ENCODE data around the gene PSRC1. TPM values are rescaled to one million over a fixed set of nuclear protein-coding genes. Genes with fewer than 3 reads are reported as not detected.

Gene PSRC1
- total and polyA plus RNA-seq, 2 experiments from 2014 or later = 15.3 to 15.6 TPM

GRCh38 chr1:109295712-109296415 lies 12.9 kb upstream of the PSRC1 start:
- no peaks in the 10 kb centered on the region for H4K20me1 ChIP-seq (ENCODE audit: insufficient read depth)
- H3K9me2 ChIP-seq (ENCODE audit: insufficient read depth) = no peaks in the 10 kb centered on the region
- H3K4me3 ChIP-seq = no peak overlapping the region
- H3K79me2 ChIP-seq (ENCODE audit: insufficient read depth) = no peaks in the 10 kb centered on the region
- no peak overlapping the region for H3K4me2 ChIP-seq (ENCODE audit: unreplicated experiment)
- no peak for TF ChIP-seq EZH2 (IDR thresholded peaks at IDR 0.05; ENCODE audit: insufficient read depth, poor library complexity, severe bottlenecking)
- no peak for TF ChIP-seq EZH2phosphoT487 (IDR thresholded peaks at IDR 0.05; ENCODE audit: insufficient read depth, low read depth)
- H3K9me3 ChIP-seq (ENCODE audit: low read depth) = no peaks in the 10 kb centered on the region
- peaks cover 29% of the 10 kb centered on the region for H3K4me1 ChIP-seq (ENCODE audit: insufficient read depth)
- peaks cover 22% of the 10 kb centered on the region for H3F3A ChIP-seq (ENCODE audit: insufficient read depth)
- H3K27ac ChIP-seq = no peak overlapping the region
- H3K9ac ChIP-seq = no peak overlapping the region
- in situ Hi-C loops (cut with MboI) = no loop called here
- no peak for DNase-seq
- H3K27me3 ChIP-seq (replicated peaks; ENCODE audit: insufficient read depth) = no peaks in the 10 kb centered on the region
- WGBS, 2 experiments (ENCODE audit: low coverage in 1 of 2, low lambda C conversion rate in 2 of 2, missing lambda C conversion rate in 2 of 2) = 75 to 76% methylated on average over 12 of the region's 12 CpGs
- H2AFZ ChIP-seq = no peak overlapping the region
- H3K36me3 ChIP-seq (ENCODE audit: low read depth) = no peaks in the 10 kb centered on the region

GRCh38 chr1:109294481-109294880 lies 11.5 kb upstream of the PSRC1 start:
- Histone ChIP-seq H3K36me3 (ENCODE audit: low read depth) (no peaks in the 10 kb centered on the region), H3K9ac (no peak overlapping the region), H3K79me2 (ENCODE audit: insufficient read depth) (no peaks in the 10 kb centered on the region), H3K27ac (no peak overlapping the region), H3K27me3 (replicated peaks; ENCODE audit: insufficient read depth) (no peaks in the 10 kb centered on the region), H4K20me1 (ENCODE audit: insufficient read depth) (no peaks in the 10 kb centered on the region), H2AFZ (no peak overlapping the region), H3K9me2 (ENCODE audit: insufficient read depth) (no peaks in the 10 kb centered on the region), H3F3A (ENCODE audit: insufficient read depth) (peaks cover 18% of the 10 kb centered on the region), H3K4me3 (no peak overlapping the region), H3K9me3 (ENCODE audit: low read depth) (no peaks in the 10 kb centered on the region), H3K4me2 (ENCODE audit: unreplicated experiment) (no peak overlapping the region), H3K4me1 (ENCODE audit: insufficient read depth) (peaks cover 25% of the 10 kb centered on the region)
- no peak for DNase-seq
- in situ Hi-C loops (cut with MboI) = no loop called here
- 73 to 80% methylated on average over 4 of the region's 4 CpGs for WGBS, 2 experiments (ENCODE audit: low coverage in 1 of 2, low lambda C conversion rate in 2 of 2, missing lambda C conversion rate in 2 of 2)
- no peak for TF ChIP-seq EZH2phosphoT487 (IDR thresholded peaks at IDR 0.05; ENCODE audit: insufficient read depth, low read depth)
- TF ChIP-seq EZH2 (IDR thresholded peaks at IDR 0.05; ENCODE audit: insufficient read depth, poor library complexity, severe bottlenecking) = no peak

- H3K27me3 ChIP-seq (replicated peaks; ENCODE audit: insufficient read depth) = no peaks in the 10 kb centered on the region
- no peak overlapping the region for H3K4me3 ChIP-seq
- TF ChIP-seq EZH2phosphoT487 (IDR thresholded peaks at IDR 0.05; ENCODE audit: insufficient read depth, low read depth) = no peak
- H3K9me3 ChIP-seq (ENCODE audit: low read depth) = no peaks in the 10 kb centered on the region
- H3K4me1 ChIP-seq (ENCODE audit: insufficient read depth) = peaks cover 10% of the 10 kb centered on the region
- no peak overlapping the region for H3K27ac ChIP-seq
- H2AFZ ChIP-seq = no peak overlapping the region
- H3K9me2 ChIP-seq (ENCODE audit: insufficient read depth) = no peaks in the 10 kb centered on the region
- in situ Hi-C loops (cut with MboI) = no loop called here
- no peak for DNase-seq
- H3K4me2 ChIP-seq (ENCODE audit: unreplicated experiment) = no peak overlapping the region
- H3K9ac ChIP-seq = no peak overlapping the region
- WGBS, 2 experiments (ENCODE audit: low coverage in 1 of 2, low lambda C conversion rate in 2 of 2, missing lambda C conversion rate in 2 of 2) = 88% methylated on average over 2 of the region's 2 CpGs
- H4K20me1 ChIP-seq (ENCODE audit: insufficient read depth) = no peaks in the 10 kb centered on the region
- peaks cover 4% of the 10 kb centered on the region for H3F3A ChIP-seq (ENCODE audit: insufficient read depth)
- H3K79me2 ChIP-seq (ENCODE audit: insufficient read depth) = no peaks in the 10 kb centered on the region
- H3K36me3 ChIP-seq (ENCODE audit: low read depth) = no peaks in the 10 kb centered on the region
Observed at GRCh38 chr1:109293026-109293425, 10.1 kb upstream of the PSRC1 start.

- Histone ChIP-seq H4K20me1 (ENCODE audit: insufficient read depth) (no peaks in the 10 kb centered on the region), H3K27ac (no peak overlapping the region), H3K9me2 (ENCODE audit: insufficient read depth) (no peaks in the 10 kb centered on the region), H3K4me3 (no peak overlapping the region), H2AFZ (no peak overlapping the region), H3K27me3 (replicated peaks; ENCODE audit: insufficient read depth) (no peaks in the 10 kb centered on the region), H3K9me3 (ENCODE audit: low read depth) (no peaks in the 10 kb centered on the region), H3K79me2 (ENCODE audit: insufficient read depth) (no peaks in the 10 kb centered on the region), H3K4me1 (ENCODE audit: insufficient read depth) (0 out of 2 replicates have a peak, but pooled peaks cover 7% of the 10 kb centered on the region), H3K36me3 (ENCODE audit: low read depth) (no peaks in the 10 kb centered on the region), H3K4me2 (ENCODE audit: unreplicated experiment) (no peak overlapping the region), H3K9ac (no peak overlapping the region), H3F3A (ENCODE audit: insufficient read depth) (no peaks in the 10 kb centered on the region)
- in situ Hi-C loops (cut with MboI) = no loop called here
- WGBS, 2 experiments (ENCODE audit: low coverage in 1 of 2, low lambda C conversion rate in 2 of 2, missing lambda C conversion rate in 2 of 2) = 65 to 76% methylated on average over 9 of the region's 9 CpGs
- TF ChIP-seq EZH2 (IDR thresholded peaks at IDR 0.05; ENCODE audit: insufficient read depth, poor library complexity, severe bottlenecking) (no peak), EZH2phosphoT487 (IDR thresholded peaks at IDR 0.05; ENCODE audit: insufficient read depth, low read depth) (no peak)
- DNase-seq = no peak
Observed at GRCh38 chr1:109292364-109292763, 9.4 kb upstream of the PSRC1 start.
